SK-N-MC (cell line): ENCODE data around the gene BCAS3.
"Not testable (repeated sequence)": the region's sequence is repeated elsewhere in the genome, so short reads cannot be mapped to it uniquely, and the experiment has no call there.

Source experiments
- DNase-seq: peaks from one replicate; pipeline ENCODE4 v3.0.0-alpha.2; 2011; ENCODE audit warnings: low read depth, low spot score
- H3K27ac ChIP-seq: fragments of 200-600 bp; sonication (generic); 2 replicates; pipeline ENCODE4 v1.5.1; 2016; ENCODE audit warnings: mixed run types
- H3K36me3 ChIP-seq: fragments of 200-600 bp; sonication (generic); 2 replicates; pipeline ENCODE4 v1.6.1; 2017; ENCODE audit warnings: antibody characterized with exemption, low read length, mixed read lengths; ENCODE audit not compliant: insufficient read depth
- H3K4me3 ChIP-seq: fragments of 200-600 bp; sonication (generic); 2 replicates; pipeline ENCODE4 v1.5.1; 2016
- H3K9ac ChIP-seq: fragments of 200-600 bp; sonication (generic); 2 replicates; pipeline ENCODE4 v1.8.0; 2017; ENCODE audit warnings: mixed run types, mixed read lengths; ENCODE audit not compliant: insufficient read length
- H3K9me3 ChIP-seq: fragments of 200-600 bp; sonication (generic); 2 replicates; pipeline ENCODE4 v1.6.1; 2017; ENCODE audit warnings: low read depth, mild to moderate bottlenecking, antibody characterized with exemption, low read length, moderate library complexity, mixed read lengths
- EZH2 ChIP-seq: fragments of 200-600 bp; sonication (generic); IDR thresholded peaks from one replicate; pipeline ENCODE4 v1.6.1; 2017; ENCODE audit warnings: antibody characterized with exemption
- FOXP2 ChIP-seq: optimal IDR thresholded peaks from 2 replicates; pipeline ENCODE3; 2011; ENCODE audit warnings: mild to moderate bottlenecking, moderate library complexity; ENCODE audit not compliant: insufficient read depth; ENCODE audit errors: extremely low read length, control extremely low read depth
- POLR2AphosphoS5 ChIP-seq: IDR thresholded peaks from 2 replicates; pipeline ENCODE4 v1.6.1; 2012; ENCODE audit warnings: mild to moderate bottlenecking, low read depth, low read length, borderline replicate concordance

BCAS3 gene

DNA sequence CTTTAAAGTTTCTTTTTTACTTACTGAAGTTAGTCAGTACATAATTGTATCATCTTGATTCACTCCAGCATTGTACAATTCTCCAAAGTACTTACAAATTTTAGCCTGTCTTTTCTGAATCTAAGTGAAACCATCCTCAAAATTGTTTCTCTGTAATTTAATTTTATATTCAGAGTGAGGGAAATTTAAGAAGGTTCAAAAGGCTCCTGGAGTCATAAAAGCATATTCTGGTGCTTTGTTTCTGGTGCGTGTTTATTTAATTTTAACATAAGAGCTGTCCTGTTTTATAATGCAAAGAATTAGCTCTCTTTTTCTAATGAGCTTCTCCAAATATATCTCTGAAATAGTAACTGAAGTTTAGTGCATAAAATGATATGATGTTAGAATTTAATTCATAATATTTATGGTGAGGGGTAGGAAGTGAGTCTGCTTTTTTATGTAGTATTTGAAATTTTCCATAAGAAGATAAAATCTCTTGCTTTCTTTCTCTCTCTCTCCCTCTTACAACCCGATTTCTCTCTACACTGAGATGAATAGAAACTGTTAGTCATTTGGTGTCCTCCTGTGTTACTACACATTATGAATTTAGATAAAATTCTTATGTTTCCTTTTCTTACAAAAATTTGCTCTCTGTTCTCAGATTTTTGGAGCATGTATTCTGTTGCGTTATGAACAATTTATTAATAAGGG is 339.8 kb downstream of the BCAS3 start:
- H3K9me3 ChIP-seq, result no peaks in the 10 kb centered on the region
- no peak overlapping the region for H3K4me3 ChIP-seq
- TF ChIP-seq EZH2, result no peak
- no peak for TF ChIP-seq POLR2AphosphoS5
- no peak for TF ChIP-seq FOXP2
- no peak for DNase-seq
- H3K36me3 ChIP-seq, result no peaks in the 10 kb centered on the region
- no peak overlapping the region for H3K27ac ChIP-seq
- H3K9ac ChIP-seq, result no peak overlapping the region

DNA sequence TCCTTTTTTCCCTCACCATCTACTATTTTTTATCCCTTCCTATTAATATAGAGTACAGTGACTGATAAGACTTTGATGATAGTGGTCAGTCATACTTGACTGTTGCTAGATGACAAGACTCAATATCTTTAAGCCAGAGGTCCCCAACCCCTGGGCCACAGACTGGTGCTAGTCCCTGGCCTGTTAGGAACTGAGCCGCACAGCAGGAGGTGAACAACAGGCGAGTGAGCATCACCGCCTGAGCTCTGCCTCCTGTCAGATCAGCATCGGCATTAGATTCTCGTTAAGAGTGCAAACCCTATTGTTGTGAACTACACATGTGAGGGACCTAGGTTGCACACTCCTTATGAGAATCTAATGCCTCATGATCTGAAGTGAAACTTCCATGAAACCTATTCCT is 341.3 kb downstream of the BCAS3 start:
- TF ChIP-seq FOXP2 (no peak), POLR2AphosphoS5 (no peak), EZH2 (no peak)
- Histone ChIP-seq H3K9me3 (no peaks in the 10 kb centered on the region), H3K4me3 (no peak overlapping the region), H3K36me3 (no peaks in the 10 kb centered on the region), H3K9ac (no peak overlapping the region), H3K27ac (no peak overlapping the region)
- DNase-seq, result no peak

DNA sequence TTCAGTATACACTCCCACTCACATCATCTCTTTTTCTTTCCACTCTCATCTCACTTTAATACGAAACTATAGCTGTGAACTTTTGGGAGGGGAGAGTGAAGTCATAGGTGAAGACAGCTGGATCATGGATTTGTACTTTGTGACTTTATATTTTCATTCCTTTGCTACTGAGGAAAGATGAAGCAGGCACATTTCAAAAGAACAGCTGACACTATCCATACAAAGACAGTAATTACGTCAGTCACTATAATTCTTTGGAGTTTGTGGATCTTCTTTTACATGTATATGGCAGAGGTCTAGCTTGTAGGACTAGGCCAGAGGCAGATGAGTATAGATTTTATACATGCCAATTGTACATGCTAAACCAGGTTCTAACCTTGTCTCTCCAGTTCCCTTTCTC is 346.3 kb downstream of the BCAS3 start:
- TF ChIP-seq POLR2AphosphoS5 (no peak), EZH2 (no peak), FOXP2 (no peak)
- no peak overlapping the region for H3K27ac ChIP-seq

DNA sequence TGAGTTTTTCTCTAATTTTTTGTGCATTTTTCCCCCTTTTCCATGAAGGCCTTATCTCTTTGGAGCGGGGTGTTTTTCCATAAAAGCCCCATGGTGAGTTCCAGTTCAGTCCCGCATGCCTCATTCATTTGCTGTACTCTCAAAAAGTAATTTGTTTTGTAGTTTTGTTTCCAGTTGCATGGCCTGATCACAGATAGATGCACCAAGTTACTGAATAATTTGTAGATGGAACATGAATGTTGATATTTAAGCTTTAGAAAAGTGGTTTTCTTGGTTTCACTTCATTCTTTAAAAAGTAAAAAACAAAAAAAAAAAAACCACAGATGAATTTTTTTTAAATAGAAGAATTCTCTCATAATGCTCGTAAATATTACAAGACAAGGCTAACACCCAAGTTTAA is 349.2 kb downstream of the BCAS3 start:
- Histone ChIP-seq H3K27ac (no peak overlapping the region), H3K36me3 (no peaks in the 10 kb centered on the region), H3K9me3 (no peaks in the 10 kb centered on the region), H3K4me3 (no peak overlapping the region), H3K9ac (no peak overlapping the region)
- TF ChIP-seq FOXP2, result no peak
- no peak for DNase-seq

More for the DNA sequence above, 346.3 kb downstream of the BCAS3 start:
- H3K9ac ChIP-seq, result no peak overlapping the region
- no peaks in the 10 kb centered on the region for H3K9me3 ChIP-seq
- H3K36me3 ChIP-seq, result no peaks in the 10 kb centered on the region
- H3K4me3 ChIP-seq, result no peak overlapping the region
- DNase-seq, result no peak

DNA sequence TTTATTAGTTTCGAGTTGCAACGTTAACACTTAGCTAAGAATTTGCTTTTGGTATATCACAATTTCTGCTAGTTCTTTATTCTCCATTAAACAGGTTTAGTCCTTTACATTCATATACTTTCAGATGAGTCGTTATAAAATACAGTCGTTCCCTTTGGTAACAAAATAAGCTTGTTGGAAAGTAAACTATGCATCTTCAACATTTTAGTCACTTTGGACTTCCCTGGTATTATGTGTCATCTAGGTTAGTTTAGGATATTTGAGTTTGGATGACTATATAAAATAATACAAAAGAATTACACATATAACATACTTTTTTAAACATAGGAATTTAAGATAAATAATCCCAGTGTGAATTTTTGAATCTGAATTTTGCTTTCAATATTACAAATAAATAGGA is 351.5 kb downstream of the BCAS3 start:
- no peaks in the 10 kb centered on the region for H3K36me3 ChIP-seq
- no peak overlapping the region for H3K27ac ChIP-seq
- DNase-seq, result no peak

DNA sequence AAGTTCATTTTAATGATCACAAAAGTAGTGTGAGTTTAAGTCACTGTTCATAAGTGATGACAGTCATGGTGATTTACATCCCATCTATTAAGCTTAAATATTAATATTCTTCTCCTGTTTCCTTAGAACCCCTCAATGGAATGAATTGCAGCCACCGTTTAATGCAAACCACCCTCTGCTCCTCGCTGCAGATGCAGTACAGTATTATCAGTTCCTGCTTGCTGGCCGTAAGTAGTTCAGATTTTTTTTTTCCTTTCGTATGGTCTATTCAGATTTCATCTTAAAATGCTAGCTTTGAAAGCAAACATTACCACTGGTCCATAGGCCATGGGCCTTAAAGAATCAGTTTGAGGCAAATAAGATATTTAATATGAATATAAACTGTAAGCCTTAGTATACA is 363.0 kb downstream of the BCAS3 start:
- H3K4me3 ChIP-seq, result no peak overlapping the region
- H3K9ac ChIP-seq, result no peak overlapping the region
- no peak for TF ChIP-seq FOXP2
- TF ChIP-seq EZH2, result no peak
- no peak for TF ChIP-seq POLR2AphosphoS5
- DNase-seq, result no peak
- H3K36me3 ChIP-seq, result no peaks in the 10 kb centered on the region
- H3K27ac ChIP-seq, result no peak overlapping the region
- H3K9me3 ChIP-seq, result no peaks in the 10 kb centered on the region

More for the DNA sequence above, 351.5 kb downstream of the BCAS3 start:
- no peaks in the 10 kb centered on the region for H3K9me3 ChIP-seq
- H3K9ac ChIP-seq, result no peak overlapping the region
- H3K4me3 ChIP-seq, result no peak overlapping the region
- TF ChIP-seq POLR2AphosphoS5 (no peak), EZH2 (no peak), FOXP2 (no peak)

DNA sequence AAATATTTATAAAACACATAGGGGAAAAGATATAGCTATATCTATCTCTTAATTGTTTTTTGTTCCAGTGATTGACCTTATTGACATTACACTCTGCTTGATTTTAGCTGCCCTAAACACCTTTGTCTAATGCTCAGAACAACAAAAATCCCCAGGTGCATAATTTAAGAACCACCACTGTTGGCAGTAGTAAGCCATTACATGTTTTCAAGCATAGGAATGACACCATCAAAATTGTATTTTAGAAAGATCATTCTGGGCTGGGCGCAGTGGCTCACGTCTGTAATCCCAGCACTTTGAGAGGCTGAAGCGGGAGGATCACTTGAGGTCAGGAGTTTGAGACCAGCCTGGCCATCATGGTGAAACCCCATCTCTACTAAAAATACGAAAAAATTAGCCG is 364.7 kb downstream of the BCAS3 start:
- not testable (repeated sequence) for H3K36me3 ChIP-seq, DNase-seq, H3K9ac ChIP-seq, H3K9me3 ChIP-seq, H3K4me3 ChIP-seq, H3K27ac ChIP-seq

DNA sequence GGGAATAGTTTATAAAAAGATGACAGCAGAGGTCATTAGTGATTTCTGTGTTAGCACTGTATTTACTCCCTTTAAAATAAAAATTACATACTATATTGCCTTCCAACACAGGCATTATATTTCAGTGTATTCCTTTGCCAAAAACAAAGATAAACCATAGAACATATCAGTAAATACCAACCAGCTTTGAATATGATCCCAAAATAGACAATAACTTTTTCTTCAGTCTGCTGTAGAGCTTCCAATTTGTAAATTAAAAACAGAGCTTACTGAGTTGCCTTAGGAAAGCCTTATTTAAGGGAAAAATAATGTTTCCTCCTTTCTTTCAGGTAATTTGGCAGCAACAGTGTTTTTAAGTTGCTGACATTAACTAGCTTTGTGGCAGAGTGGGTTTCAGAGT is 369.9 kb downstream of the BCAS3 start:
- Histone ChIP-seq H3K4me3 (no peak overlapping the region), H3K36me3 (no peaks in the 10 kb centered on the region), H3K9me3 (no peaks in the 10 kb centered on the region), H3K27ac (no peak overlapping the region), H3K9ac (no peak overlapping the region)
- no peak for TF ChIP-seq POLR2AphosphoS5
- TF ChIP-seq EZH2, result no peak
- TF ChIP-seq FOXP2, result no peak
- no peak for DNase-seq

DNA sequence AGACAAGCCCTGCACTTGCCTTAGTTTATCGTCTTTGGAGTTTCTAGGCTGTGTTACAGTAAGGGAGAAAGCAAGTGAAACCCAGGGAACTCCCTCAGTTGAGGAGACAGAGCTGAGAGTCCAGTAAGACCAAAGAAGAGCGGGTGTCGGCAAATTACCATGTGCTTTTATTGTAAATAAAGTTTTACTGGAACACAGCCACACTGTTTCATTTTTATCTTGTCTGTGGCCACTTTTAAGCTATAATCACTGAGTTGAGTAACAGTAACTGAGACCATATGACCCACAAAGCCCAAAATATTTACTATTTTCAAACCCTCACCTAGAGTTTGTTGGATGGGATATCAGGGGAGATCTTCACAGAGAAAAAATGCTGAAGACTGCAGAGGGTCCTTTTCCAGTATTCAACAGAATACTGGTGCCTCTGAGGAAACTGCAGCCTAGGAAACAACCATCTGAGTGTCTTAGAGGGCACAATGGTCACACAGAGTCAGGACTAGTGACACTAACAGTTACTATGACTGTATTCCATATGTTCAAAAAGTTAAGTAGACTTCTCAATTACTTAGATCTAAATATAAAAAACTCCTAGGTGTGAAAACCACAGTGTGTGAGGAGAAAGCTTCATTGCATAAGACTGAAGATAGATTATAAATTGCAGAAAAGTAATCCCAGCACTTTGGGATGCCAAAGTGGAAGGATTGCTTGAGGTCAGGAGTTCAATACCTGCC is 370.9 kb downstream of the BCAS3 start:
- no peaks in the 10 kb centered on the region for H3K9me3 ChIP-seq
- TF ChIP-seq EZH2 (no peak), FOXP2 (no peak), POLR2AphosphoS5 (no peak)
- H3K4me3 ChIP-seq, result no peak overlapping the region
- H3K27ac ChIP-seq, result no peak overlapping the region
- no peak for DNase-seq
- no peaks in the 10 kb centered on the region for H3K36me3 ChIP-seq
- H3K9ac ChIP-seq, result no peak overlapping the region
